IPS DF 4.7 (cell line): ENCODE data around the gene RIPPLY3.
"Not testable (repeated sequence)": the region's sequence is repeated elsewhere in the genome, so short reads cannot be mapped to it uniquely, and the experiment has no call there.

Experiments used
- DNase-seq: peaks from one replicate; pipeline ENCODE4 v3.0.0-alpha.2; 2013; ENCODE audit warnings: low spot score; ENCODE audit errors: extremely low read depth

Gene RIPPLY3

DNA sequence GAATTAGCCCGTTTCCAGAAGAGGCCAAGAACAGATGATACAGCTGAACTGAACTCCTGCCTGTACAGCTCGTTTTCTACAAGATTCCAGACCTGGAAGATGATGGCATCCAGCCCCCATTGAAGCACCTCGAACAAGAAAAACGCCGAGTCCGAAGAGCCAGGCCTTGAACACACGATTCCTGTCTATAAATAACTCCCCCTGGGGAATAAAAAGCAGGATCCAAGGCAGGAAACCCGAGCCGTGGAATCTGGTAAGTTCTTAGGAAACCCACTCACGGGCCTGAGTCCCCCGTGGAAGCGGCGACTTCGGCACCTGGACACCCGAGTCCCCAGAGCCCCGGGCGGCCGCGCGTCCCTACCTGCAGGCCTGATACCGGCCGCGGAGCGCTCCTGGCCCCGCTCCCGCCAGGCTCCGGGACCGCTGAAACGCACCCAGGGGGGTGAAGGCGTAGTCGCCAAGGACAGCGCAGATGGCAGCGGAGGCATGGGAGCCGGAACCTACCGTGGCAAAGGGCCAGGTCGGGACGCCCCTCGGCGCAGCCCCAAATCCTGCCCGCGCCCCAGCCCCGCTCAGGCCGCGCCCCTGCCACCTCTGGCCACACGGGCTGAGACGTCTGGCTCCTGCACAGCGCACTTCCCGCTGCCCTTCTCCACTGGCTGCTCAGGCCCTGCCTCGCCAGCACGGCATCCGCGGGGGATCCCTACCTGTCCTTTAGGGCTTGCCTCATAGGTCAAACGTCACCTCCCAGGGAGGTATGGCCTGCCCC, 26.0 kb upstream of the RIPPLY3 start:
- no peak for DNase-seq

DNA sequence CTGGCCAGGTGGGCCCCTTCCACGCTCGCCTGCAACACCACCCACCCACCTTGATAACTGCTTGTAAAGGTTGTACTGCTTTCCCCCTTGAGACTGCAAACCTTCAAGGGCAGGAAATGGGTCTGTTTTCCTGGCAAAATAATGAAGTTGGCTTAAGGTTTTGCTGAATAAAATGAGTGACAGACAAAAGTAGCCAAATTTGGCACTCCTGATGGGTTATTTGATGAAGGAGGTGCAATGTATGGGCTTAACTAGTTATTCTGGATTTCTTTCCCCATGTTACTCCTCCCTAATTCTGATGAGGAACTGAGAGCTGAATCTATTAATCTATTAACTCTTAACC, 25.5 kb upstream of the RIPPLY3 start:
- no peak for DNase-seq

DNA sequence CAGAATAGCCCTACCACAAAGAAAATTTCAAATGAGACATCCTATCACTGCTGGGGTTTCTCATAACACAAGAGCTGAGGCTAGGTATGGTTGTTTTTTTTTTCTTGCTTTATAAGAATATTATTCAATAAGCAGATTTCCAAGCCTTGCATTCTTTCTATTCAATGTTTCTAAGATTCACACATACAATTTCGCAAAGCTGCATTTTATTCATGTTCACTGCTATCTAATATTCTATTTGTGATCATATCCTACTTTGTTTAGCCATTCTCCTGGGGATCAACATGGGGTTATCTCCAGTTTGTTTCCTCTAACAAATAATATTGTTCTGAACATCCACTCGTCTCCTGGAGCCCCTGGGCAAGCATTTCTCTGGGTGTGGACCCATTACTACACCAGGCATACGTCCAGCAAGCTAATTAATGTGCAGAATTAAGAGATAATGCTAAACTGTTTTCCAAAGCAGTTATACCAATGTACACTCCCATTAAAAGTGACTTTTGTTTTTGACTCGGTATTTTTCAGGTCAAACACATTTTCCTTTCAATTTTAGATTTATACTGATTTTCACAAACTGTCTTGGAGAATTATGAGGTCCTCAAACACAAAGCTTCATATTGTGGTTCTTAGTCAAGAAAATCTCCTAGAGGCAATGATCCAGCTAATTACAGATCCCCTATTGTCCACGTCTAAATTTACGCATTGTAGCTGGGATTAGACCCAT, 24.4 kb upstream of the RIPPLY3 start:
- DNase-seq = no peak

GRCh38 chr21:36985751-36986594, 20.5 kb upstream of the RIPPLY3 start:
- no peak for DNase-seq

DNA sequence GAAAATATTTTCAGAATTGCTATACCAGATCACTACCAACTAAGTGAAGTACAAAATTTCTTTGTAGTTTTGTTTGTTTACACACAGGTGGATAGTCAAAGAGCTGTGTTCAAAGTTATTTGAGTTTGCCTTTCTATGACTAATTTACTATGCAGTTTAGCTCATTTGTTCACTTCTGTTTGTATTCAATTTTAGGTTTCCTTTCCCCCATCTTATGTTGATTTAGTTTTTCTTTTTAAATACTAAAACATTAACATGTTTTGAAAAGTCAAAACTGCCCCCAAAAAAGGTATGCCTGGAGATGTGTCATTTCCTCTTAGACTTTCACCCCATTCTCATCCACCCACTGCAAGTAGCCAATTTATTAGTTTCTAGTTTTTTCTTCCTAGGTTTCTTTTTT, 18.7 kb upstream of the RIPPLY3 start:
- no peak for DNase-seq

- no peak for DNase-seq
Measured at GRCh38 chr21:36988536-36988935, 18.0 kb upstream of the RIPPLY3 start.

GRCh38 chr21:36989199-36989698, 17.3 kb upstream of the RIPPLY3 start:
- DNase-seq = not testable (repeated sequence)

DNA sequence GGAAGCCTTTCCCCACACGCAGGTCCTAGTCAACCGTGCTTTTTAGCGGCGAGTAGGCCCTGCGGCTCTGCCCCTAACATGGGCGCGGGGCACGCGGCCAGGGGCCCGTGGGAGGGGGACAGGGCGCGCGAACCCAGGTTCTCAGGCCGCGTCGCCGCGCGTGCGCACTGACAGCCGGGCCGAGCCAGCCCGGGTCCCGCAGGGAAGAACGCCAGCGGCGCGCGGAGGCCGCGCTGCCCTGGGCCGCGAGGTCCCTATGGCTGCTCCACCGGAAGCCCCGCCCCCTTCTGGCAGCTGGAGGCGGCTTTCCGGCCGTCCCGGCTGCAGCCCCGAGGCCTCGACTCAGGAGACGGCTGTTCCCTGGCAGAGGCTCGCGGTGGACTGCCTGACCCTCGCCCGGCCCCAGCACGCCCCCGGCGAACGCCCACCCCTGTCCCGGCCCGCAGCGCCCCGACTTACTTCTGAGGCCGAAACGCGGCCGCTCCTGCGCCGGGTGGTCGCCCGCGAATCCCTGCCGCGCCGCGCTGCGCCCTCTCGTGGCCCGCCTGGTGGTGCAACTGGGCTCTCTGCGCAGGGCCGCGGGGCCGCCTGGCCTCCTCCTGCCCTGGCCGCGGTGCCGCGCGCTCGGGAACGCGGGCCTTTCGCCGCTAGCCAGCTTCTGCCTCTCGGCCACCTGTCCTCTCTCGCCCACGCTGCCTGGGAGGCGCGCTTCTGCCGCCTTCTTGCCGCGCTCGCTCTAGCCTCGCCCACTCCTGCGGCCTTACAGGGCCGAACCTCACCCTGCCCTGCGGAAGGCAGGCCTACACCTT, 16.6 kb upstream of the RIPPLY3 start:
- DNase-seq = no peak

- no peak for DNase-seq
Measured at GRCh38 chr21:36990508-36991205, 15.8 kb upstream of the RIPPLY3 start.

- no peak for DNase-seq
Measured at GRCh38 chr21:36992671-36993070, 13.8 kb upstream of the RIPPLY3 start.

DNA sequence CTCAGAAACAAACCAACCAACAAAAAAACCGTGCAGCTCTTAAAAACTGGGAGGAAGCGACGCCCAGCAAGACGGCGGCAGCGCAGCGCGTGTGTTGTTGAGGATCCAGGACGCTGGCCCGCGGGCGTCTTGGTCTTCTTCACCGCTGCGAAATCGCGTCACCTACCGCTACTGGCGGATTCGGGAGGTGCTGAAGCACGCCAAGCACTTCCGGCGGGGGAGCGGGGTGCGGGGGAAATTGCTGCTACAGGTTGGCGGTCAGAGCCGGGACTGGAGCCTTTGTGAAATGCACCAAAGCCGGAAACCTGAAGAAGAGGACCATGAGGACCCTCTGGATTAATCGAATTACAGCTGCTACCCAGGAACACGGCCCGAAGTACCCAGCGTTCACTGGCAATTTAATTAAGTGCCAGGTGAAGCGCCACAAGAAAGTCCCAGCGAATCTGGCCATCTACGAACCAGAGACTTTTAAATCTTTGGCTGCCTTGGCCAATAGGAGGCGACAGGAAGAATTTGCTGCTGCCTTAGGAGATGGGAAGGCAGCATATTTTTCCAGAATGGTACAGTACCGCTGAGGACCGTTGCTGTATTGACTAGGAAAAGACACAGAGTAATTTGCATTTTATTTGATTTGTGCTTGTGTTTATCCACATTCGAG, 11.9 kb upstream of the RIPPLY3 start:
- no peak for DNase-seq

- not testable (repeated sequence) for DNase-seq
Measured at GRCh38 chr21:36995285-36995684, 11.2 kb upstream of the RIPPLY3 start.

DNA sequence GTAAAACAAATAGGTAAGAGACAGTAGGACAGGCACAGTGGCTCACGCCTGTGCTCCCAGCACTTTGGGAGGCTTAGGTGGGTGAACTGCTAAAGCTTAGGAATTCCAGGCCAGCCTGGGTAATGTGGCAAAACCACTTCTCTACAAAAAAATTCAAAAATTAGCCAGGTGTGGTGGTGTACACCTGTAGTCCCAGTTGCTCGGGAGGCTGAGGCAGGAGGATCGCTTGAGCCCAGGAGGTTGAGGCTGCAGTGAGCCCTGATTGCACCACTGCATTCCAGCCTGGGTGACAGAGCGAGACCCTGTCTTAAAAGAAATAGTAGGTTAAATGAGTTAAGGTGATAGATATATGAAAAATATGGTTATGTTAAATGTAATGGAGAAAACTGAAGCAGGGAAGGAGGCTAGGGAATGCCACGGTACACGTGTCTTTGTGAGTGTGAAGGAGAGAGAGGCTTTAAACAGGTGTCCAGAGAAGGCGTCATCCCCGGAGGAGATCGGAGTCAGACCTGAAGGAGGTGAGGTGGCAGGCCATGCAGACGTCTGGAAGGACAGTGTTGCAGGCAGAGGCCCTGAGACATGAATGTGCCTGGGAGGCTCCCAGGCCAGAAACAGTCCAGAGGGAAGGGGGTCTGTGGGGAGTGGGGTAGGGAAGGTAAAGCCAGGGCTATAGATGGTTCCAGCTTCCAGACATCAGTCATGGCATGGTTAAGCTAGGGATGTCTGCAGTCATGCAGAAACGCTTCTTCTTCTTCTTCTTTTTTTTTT, 7.2 kb upstream of the RIPPLY3 start:
- DNase-seq = no peak

- DNase-seq = no peak
Measured at GRCh38 chr21:37000381-37000780, 6.1 kb upstream of the RIPPLY3 start.

GRCh38 chr21:37001441-37001840, 5.1 kb upstream of the RIPPLY3 start:
- no peak for DNase-seq

- DNase-seq = not testable (repeated sequence)
Measured at GRCh38 chr21:37002851-37003250, 3.7 kb upstream of the RIPPLY3 start.

DNA sequence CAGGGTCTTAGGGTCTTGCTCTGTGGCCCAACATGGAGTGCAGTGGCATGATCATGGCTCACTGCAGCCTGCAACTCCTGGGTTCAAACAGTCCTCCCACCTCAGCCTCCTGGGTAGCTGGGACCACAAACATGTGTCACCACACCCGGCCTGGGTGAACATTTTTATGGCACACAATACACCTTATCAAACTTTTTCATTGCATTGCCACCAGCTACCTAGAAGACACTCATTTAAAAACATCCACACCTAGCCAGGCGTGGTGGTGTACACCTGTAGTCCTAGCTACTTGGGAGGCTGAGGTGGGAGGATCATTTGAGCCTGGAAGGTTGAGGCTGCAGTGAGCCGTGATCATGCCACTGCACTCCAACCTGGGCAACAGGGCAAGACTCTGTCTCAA, 2.6 kb upstream of the RIPPLY3 start:
- DNase-seq = not testable (repeated sequence)

DNA sequence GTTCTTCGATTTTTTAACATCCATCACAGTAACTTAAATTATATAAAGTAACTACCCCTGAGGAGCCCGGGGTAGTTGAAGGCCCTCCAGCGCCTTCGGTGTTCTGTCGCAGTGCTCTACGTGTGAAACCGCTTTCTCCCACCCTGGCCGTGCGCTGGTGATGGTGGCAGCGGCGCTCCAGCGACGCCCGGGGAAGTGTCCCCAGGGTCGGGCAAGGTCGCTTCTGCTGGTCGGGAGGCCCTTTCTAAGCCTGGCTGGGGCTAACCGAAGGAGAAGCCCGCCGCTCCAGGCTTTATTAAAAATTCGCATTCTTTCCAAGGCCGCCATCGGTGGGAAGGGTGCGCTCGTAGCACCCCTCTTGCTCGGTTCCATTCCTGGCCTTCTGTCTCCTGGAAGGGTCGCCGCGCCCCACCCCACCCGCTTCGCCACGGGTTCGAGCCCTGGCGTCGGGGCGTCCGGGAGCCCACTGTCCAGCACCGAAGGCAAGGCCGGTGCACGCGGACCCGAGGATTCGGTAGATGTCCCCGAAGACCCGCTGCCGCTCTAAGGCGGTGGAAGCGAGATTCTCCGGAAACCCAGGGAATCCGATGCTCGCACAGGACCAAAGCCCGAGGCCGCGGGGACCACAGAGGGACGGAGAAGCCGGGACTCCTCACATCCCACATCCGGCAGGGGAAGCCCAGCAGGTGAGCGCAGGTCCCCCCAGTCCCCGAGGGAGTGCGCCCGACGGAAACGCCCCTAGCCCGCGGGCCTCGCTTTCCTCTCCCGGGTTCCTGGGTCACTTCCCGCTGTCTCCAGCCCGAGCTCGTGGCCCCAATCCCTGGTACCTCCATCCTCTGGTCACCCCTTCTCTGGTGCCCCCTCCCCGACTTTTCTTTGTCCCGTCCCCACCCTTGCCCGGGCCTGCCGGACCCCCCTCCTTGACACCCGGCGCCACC, 685 bp upstream of the RIPPLY3 start:
- no peak for DNase-seq
